ENCODE measurements around the gene KLHL35.

- TF ChIP-seq EP300 (IDR thresholded peaks at IDR 0.05): no peak
- peak; percentile 94 to 97 (median 96) for TF ChIP-seq CTCF (IDR thresholded peaks at IDR 0.05)
- peak in 1 of 2 donors; percentile 45 for TF ChIP-seq POLR2AphosphoS5 (IDR thresholded peaks at IDR 0.05)
- no peak for TF ChIP-seq POLR2A (IDR thresholded peaks at IDR 0.05; ENCODE audit: low read depth)
Observed at GRCh38 chr11:75445315-75445953, 12.4 kb upstream of the KLHL35 start.
